GM19238 (cell line): Measurements from ENCODE around the gene TNIP1.

ENCODE experiments used
- DNase-seq: peaks from one replicate; pipeline ENCODE4 v3.0.0; 2011; ENCODE audit warnings: low spot score; ENCODE audit not compliant: insufficient read length

The TNIP1 gene

DNA sequence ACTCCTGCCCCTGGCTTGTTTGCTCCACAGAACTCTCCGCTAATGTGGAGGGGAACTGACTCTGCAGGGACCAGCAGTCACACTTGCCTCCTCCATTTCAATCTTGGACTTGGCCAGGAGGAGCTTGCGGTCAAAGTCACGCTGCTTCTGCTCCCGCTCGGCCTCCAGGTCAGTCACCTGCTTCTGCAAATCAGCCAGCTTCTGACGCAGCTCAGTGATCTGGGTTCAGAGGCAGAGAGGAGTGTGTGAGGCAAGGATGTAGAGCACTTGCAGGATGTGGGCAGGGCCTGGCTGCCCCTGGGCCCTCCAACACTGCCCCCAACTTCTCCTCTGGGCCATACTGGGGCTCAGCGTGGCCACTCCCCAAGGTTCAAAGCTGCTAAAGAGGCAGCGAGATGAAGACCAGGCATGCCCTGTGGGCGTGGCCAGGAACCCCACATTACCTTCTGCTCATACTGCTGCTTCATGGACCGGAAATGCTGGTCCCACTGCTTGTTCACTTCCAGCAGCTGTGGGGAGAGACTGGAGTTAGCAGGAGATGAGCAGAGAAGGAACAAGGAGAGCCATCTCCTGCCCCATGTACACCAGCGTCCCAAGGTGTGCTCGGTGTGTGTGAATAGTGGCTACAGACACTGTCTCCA, 38.3 kb downstream of the TNIP1 start:
- DNase-seq: no peak

DNA sequence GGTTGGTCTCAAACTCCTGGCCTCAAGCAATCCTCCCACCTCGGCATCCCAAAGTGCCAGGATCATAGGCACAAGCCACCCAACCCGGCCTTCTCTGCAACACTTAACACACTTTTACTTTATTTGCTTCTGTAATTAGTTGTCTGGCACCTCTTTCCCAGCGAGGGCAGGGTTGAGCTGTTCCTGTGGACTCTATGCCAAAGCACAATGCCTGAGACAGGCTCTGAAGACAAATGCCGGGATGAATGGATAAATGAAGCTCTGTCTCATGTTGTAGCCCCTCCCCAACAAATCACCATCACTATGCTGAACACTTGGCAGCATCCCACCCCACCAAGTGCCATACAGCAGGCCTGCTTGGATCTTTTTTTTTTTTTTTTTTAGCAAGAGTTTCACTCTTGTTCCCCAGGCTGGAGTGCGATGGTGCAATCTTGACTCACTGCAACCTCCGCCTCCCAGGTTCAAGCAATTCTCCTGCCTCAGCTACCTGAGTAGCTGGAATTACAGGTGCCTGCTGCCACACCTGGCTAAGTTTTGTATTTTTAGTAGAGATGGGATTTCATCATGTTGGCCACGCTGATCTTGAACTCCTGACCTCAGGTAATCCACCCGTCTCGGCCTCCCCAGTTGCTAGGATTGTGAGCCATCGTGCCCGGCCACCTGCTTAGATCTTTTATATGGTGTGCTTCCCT, 39.1 kb downstream of the TNIP1 start:
- no peak for DNase-seq

DNA sequence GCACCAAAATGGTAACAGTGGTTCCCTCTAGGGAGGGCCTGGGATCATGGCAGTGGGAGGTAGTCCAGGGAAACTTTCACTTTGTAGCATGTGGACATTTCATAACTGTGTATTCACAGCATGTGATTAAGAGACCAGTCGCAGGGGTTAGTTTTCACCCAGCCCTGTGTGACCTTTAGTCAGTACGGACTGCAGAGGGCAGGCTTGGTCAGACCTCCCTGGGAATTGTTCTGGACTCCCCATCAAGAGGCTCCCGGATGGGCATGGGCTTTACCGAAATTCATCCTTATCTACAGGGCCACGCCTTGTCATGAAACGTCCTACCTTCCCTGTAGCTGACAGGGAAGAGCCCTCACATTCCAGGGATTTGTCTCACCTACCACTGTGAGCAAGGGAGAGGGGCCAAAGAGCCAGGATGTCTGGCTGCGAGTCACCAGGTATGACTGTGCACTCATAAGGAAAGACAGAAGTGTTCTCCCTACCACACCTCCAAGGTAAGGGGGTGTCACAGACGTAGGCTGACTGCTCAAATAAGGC, 40.6 kb downstream of the TNIP1 start:
- DNase-seq: no peak

DNA sequence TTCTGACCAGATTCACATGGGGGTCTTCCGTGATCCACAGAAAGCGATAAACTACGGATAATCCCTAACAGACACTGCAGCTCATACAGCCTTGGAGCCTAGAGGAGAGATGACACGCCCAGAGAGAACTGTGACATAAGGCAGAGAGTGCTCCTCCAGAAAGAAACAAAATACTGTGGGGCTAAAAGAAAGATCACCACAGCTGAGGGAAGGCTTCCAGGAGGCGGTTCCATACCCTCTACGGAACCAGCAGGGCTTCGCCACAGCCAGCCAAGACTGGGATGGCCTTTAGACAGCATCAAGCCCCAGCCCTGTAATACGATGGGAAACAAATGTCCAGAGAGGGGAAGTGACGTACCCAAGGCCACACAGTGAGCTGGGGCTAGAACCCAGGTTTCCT, 41.2 kb downstream of the TNIP1 start:
- DNase-seq: no peak

DNA sequence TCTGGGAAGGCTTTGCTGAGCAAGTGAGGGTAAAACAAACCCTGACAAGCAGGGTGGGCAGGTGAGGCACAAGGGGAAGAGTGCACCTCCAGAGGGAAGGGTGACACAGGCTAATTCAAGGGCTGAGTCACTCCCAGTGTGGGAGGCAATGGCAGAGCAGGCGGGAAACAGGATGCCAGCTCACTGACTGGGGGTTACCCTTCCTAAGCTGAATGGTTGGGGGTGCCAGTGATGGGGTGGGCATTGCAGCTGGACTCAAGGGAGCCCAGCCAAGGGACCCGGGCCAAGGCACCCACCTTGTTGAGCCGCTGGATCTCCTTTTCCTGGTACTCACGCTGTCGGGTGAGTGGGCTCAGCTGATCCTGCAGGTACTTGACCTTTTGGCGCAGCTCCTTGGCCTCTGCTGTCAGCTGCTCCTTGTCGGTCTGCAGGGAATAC, 42.0 kb downstream of the TNIP1 start:
- no peak for DNase-seq

DNA sequence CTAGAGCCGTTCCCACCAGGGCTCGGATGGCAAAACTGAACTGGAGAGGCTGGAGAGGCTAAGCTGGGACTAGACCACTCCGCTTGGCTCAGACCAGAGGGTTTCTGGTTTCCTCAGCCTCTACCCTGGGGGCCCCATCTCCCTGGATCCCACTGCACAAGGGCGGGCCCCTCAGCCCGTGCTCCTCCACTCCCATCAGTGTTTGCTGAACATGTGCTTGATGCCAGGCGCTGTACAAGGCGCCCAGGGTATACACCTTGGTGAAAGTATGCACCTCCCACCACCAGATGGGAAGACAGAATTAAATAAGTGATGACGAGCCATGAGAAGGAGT, 42.5 kb downstream of the TNIP1 start:
- no peak for DNase-seq

DNA sequence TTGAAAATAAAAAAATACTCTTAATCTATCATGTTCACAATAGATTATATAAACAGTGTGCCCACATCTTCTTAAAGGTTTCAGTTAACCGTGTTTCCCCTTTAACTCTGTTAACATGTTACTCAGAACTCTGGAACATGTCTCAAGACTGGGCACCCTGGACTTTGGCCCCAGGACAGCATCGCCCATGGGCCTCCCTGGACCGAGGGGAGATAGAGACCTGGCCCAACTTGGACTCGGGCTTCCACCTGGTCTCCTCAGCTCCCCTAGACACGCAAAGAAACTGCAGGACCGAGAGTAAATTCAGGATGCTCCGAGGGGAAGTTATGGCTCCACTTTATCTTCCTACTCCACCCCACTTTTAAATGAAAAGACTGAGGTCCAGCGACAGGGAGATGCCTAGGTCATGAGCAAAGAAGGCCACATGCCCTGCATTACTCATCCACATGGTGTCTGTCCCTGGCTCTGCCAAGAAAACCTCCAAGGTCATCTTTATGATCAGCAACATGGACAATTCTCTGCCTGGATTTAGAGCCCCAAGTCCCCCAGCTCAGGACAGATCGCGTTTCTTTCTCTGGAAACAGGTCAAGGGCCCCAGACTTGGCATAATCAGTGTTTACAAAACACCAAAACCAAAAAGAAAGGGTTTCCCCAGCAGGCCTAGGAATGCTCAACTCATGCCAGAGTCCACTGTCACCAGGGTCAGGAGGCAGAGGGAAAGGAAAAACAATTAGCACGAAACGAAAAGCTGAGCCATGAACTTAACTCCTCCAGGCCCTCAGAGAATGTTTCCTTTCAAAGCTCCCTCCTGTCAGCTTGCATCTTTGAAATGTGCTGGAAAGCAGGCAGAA, 43.0 kb downstream of the TNIP1 start:
- DNase-seq: no peak

DNA sequence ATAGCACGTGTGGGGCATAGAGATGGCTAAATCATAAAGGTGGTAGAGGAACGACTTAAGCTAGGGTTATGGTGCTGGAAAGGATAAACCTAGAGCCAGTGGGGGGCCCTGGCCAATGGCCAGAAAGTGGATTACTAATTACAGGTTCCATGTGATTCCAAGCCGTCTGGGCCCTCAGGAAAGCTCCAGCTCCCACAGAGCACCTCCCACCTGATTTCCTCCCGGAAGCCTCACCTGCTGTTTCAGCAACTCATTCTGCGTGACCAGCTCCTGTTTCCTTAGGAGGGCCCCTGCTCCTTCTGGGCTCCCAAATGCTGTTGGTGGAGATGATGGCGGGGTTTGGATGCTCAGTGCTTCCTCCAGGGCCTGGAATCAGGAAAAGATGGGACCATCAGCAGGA, 44.3 kb downstream of the TNIP1 start:
- DNase-seq: no peak

DNA sequence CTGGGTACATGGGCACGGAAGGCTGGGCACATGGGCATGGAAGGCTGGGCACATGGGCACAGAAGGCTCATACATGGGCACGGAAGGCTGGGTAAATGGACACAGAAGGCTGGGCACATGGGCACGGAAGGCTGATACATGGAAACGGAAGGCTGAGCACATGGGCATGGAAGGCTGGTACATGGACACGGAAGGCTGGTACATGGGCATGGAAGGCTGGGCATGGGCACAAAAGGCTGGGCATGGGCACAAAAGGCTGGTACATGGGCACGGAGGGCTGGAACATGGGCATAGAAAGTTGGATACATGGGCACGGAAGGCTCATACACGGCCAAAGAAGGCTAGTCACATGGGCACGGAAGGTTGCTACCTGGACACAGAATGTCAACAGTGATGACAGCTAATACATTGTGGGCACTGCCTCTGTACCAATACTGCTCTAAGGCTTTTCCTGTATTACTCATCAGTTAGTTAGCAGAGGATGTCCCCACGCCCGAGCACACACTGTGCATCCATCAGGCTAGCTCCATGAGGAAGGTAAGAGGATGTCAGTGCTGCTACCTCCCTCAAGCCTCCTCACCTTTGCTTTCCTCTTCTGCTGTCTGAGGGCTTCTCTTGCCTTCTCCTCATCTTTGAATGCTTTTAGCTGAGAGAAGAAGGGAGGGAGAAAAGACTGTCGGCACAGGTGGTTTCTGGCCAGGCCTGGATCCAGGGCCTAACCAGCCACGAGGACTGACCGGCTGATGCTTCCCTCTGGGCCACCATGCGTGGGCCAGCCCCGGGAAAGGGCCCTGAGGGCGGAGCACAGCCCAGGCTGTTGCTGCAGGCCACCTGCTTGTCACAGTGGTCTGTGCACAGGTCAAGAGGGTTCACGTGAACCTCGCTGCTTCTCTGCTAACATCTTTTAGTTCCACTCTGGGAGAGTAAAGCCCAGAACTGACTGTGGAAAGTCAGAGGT, 46.1 kb downstream of the TNIP1 start:
- DNase-seq: no peak

DNA sequence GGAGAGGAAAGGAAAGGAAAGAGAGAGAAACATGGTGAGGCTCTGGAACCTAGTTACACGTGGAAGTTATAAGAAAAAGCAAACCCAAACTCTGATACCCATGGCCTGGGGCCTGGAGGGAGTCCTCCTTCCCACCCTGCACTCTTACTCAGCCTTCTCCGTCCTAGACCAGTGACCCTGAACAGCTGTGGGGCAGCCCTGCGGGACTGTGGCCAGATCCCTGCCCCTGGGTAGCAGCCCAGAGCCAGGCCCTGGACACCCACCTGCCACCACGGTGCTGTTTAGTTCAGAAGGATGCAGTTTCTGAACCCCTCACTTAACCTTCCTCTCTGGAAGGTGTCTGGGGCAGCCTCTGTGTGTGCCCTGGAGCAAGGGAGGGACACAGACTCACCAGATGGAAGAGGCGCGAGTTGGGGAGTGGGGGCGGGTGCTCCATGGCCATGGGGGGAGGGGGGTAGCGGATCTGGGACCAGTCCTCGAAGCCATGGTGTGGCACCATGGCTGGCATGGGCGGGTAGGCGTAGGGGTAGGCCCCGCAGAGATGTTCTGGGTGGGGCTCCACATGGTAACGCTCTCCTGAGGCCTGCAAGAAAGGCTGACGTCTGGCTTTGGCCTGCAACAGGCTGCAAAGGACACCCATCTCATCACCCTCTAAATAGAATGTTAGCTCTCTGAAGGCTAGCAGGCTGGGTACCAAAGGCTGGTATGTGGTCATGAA, 47.5 kb downstream of the TNIP1 start:
- no peak for DNase-seq

DNA sequence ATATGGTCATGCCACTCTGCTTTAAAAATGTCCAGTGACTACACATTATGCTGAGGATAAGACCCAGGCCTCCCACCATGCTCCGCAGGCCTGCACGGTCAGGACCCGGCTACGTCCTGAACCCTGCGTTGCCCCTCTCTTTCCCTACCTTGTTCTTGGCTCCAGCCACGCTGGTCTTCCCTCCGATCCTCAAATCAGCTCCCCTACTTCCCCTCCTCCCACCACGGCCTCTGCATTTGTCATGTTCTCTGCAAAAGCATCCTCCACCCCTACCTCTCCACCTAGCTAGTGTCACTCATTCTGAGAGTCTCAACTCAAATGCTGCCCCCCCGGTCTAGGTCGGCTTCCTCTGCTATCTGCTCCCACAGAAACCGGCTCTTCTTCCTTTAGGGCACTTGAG, 49.3 kb downstream of the TNIP1 start:
- no peak for DNase-seq

DNA sequence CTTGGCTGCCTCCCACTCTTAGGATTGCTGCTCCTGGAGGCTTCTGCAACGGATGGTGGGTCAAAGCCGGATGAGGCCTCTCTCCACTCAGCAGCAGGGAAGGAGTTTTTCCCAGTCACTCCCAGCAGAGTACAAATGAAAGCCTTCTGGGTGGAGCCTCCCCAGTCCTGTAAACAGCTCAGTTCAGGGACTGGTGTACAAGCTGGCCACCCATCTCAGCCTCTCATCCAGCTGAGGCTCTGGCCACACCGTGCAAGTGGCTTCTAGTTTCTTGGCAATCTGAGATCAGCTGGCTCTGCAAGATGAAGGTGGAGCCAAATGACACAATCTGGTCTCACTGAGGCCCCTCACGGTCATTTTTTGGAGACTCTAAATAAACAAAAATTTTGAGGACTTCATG, 50.5 kb downstream of the TNIP1 start:
- DNase-seq: no peak

DNA sequence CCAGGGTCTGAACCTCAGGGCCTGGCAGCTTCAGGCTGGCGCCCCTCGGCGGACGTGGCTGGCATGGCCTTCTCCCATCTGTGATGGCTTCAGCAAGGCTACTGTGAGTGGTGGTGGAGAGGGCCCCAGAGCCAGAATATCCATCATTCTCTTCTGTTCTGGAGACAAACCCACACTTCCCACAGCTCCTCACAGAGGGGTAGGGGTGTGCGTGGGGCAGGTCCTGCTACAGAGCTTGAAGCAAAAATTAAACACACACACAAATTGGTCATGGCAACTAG, 50.8 kb downstream of the TNIP1 start:
- DNase-seq: no peak

DNA sequence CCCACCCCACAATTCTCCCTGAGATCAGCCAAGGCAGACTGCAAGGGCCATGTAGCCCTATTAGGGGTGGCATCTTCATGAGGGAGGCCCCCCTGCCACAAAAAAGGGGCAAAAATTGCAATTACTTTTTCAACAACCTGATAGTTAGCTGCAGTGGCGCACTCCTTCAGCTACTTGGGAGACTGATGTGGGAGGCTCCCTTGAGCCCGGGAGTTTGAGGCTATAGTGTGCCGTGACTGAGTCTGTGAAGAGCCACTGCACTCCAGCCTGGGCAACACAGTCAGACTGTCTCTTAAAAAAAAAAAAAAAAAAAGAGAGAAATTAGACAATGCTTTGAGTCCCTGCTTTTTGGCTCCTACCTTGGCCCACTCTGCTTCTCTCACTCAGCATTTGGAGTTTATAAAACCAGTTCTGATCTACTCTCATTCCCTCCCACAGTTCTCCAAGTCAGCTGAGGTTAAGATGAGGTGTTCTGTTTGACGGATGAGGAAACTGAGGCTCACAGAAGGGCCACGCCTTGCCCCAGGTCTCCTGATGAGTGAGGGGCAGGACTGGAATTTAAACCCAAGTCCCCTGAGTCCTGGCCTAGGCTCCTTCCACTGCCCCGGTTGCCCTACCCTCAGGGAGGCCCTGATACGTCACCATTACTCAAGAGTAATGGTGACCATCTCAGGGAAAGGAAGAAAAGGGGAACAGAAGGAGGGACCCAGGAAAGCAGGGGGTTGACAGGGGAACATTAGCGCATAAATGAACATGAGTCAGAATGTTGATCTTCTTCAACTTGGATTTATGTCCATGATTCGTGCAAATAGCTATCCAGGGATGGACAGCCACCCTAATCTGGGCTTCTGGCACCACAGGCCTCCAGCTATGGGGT, 51.4 kb downstream of the TNIP1 start:
- no peak for DNase-seq

DNA sequence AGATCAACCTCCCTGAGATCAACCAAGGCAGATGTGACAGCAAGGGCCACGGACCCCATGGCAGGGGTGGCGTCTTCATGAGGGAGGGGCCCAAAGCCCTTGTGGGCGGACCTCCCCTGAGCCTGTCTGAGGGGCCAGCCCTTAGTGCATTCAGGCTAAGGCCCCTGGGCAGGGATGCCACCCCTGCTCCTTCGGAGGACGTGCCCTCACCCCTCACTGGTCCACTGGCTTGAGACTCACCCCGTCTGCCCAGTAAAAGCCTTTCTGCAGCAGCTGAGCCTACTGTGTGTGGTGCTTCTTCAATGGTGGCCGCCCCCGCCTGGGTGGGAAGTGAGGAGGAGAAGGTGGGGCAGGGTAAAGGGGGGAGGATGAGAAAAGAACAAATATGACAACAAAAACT, 52.1 kb downstream of the TNIP1 start:
- DNase-seq: no peak

DNA sequence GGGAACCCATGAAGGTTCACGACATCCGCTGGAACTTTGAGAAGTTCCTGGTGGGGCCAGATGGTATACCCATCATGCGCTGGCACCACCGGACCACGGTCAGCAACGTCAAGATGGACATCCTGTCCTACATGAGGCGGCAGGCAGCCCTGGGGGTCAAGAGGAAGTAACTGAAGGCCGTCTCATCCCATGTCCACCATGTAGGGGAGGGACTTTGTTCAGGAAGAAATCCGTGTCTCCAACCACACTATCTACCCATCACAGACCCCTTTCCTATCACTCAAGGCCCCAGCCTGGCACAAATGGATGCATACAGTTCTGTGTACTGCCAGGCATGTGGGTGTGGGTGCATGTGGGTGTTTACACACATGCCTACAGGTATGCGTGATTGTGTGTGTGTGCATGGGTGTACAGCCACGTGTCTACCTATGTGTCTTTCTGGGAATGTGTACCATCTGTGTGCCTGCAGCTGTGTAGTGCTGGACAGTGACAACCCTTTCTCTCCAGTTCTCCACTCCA, 52.8 kb downstream of the TNIP1 start:
- no peak for DNase-seq

DNA sequence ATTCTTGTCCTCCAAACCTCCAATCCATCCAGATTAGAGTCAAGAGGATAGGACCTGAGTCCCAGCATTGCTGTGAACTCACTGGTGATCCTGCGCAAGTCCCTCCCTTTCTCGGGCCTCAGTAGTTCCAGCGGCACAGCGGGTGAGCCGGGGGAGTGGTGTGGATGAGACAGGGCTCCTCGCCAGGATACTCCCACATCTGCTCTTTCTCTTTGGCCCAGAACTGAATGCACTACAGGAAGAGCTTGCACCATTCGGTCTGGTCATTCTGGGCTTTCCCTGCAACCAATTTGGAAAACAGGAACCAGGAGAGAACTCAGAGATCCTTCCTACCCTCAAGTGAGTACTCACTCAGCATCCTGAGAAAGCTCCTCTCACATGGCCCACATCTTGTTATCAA, 54.2 kb downstream of the TNIP1 start:
- DNase-seq: no peak

DNA sequence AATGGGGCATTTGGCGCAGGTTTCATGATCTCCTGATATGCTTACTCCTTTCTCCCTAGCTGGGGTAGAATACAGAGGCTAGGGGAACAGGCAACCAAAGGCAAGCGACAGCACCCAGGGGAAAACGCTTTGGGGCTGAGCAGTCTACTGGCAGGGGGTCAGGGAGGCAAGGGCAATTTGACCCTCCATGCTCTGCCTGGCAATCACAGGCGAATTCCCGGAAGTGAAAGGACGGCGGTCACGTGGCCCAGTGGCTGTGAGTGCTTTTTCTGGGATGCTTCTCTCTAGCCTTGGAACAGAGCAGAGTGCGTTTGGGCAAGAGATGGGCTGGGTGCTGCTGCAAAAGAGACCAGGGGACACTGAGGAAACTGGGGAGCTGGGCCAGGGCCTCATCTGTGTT, 54.7 kb downstream of the TNIP1 start:
- no peak for DNase-seq

DNA sequence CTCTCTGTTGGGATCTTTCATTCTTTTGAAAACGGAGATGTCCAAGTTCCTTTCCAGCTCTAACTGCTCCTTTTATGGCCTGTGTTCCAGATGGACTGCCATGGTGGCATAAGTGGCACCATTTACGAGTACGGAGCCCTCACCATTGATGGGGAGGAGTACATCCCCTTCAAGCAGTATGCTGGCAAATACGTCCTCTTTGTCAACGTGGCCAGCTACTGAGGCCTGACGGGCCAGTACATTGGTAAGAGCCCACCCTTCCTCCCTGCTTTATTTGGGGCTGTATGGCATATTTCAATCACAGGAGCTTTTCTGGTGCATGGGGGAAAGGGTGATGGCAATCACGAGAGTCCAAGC, 55.6 kb downstream of the TNIP1 start:
- DNase-seq: no peak
